Lower lobe of right lung (tissue), 2 donors: Measurements from ENCODE around the gene EID2. TPM values are rescaled to one million over a fixed set of nuclear protein-coding genes. Genes with fewer than 3 reads are reported as not detected.

Experiments
- ATAC-seq, 2 donors: fragments of 200-7000 bp; cut with Tn5 transposase; one replicate each; pipeline ENCODE4 v1.9.1; 2020 to 2022; ENCODE audit warnings: mild to moderate bottlenecking in 2 of 2, moderate library complexity in 2 of 2
- DNase-seq: peaks from one replicate; pipeline ENCODE4 v3.0.0-alpha.2; 2020
- H3K27ac ChIP-seq: fragments of 200-600 bp; one replicate; pipeline ENCODE4 v1.8.0; 2022
- H3K27me3 ChIP-seq: fragments of 200-600 bp; one replicate; pipeline ENCODE4 v1.8.0; 2022; ENCODE audit warnings: low read depth
- H3K36me3 ChIP-seq: fragments of 200-600 bp; one replicate; pipeline ENCODE4 v1.8.0; 2022; ENCODE audit warnings: mild to moderate bottlenecking
- H3K4me1 ChIP-seq: fragments of 200-600 bp; one replicate; pipeline ENCODE4 v1.8.0; 2022
- H3K4me3 ChIP-seq: fragments of 200-600 bp; one replicate; pipeline ENCODE4 v1.8.0; 2022; ENCODE audit warnings: mild to moderate bottlenecking
- H3K9me3 ChIP-seq: fragments of 200-600 bp; one replicate; pipeline ENCODE4 v1.8.0; 2022
- intact Hi-C: fragments of 100-400 bp; cut with DNase I; formaldehyde crosslinking; loops from one replicate; pipeline ENCODE4 v1.11.0; 2022
- total RNA-seq: library from RNA; stranded (reverse); fragmentation: NEBNext Ultra II Directional; extraction: Animal tissue kit (Norgen Biotek cat#: 25700); gene quantifications from one replicate; pipeline ENCODE4 v1.2.1, GENCODE V29; 2021
- TF ChIP-seq, protein P1 (sequence below): fragments of 200-600 bp; IDR thresholded peaks from one replicate; pipeline ENCODE4 v1.8.0; 2022; ENCODE audit warnings: antibody characterized with exemption, mild to moderate bottlenecking
- donor health status: DM: no; HTN: yes; CAD: no; lungs with severe emphysema.

EID2 gene
- total RNA-seq, 1 donor from 2014 or later = 12.8 TPM

DNA sequence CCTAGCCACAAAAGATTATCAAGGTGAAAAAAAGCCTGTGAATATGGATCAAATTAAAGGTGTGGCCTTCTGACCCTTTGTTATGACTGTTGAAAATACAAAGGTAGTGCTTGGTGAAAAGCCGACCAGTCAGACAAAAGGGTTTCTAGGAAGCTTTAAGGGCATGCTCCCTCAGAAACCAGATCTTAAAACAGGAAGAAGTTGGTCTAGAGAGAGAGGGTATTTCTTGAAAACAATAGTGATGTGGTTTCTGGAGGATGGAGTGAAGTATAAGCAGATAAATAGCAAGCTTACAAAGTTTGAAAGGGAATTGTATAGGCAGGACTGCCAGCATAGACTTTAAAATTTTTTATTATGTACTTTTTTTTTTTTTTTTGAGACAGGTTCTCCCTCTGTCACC, 5.0 kb upstream of the EID2 start:
- DNase-seq = no peak
- Histone ChIP-seq H3K27me3 (peaks cover 4% of the 10 kb centered on the region), H3K9me3 (no peaks in the 10 kb centered on the region), H3K4me1 (peaks cover 5% of the 10 kb centered on the region), H3K4me3 (no peak overlapping the region), H3K36me3 (no peaks in the 10 kb centered on the region), H3K27ac (no peak overlapping the region)
- TF ChIP-seq, protein P1, sequence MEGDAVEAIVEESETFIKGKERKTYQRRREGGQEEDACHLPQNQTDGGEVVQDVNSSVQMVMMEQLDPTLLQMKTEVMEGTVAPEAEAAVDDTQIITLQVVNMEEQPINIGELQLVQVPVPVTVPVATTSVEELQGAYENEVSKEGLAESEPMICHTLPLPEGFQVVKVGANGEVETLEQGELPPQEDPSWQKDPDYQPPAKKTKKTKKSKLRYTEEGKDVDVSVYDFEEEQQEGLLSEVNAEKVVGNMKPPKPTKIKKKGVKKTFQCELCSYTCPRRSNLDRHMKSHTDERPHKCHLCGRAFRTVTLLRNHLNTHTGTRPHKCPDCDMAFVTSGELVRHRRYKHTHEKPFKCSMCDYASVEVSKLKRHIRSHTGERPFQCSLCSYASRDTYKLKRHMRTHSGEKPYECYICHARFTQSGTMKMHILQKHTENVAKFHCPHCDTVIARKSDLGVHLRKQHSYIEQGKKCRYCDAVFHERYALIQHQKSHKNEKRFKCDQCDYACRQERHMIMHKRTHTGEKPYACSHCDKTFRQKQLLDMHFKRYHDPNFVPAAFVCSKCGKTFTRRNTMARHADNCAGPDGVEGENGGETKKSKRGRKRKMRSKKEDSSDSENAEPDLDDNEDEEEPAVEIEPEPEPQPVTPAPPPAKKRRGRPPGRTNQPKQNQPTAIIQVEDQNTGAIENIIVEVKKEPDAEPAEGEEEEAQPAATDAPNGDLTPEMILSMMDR = no peak
- intact Hi-C loops = no loop called here
- ATAC-seq = no peak

DNA sequence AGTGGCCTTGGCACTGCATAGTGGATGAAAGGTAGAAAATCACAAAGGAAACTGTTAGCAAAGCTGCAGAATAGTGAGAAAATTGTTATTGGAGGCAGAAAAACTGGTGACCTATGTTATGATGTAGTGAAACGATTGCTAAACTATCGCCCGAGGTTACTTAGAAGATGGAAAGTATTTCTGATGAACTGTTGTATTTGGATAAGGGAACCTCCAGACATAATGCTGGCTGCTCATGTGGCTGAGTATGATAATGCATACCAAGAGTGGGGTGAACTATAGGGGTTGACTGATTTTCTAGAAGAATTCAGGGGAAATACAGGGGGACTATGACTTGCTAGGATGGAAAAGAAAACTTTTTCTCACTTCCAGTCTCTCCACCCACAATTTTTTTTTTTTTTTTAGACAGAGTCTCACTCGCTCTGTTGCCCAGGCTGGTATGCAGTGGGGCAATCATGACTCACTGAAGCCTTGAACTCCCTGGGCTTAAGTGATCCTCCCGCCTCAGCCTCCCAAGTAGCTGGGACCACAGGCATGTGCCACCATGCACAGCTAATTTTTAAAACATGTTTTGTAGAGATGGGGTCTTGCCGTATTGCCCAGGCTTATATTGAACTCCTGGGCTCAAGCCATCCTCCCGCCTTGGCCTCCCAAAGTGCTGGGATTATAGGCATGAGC, 4.4 kb upstream of the EID2 start:
- peaks cover 5% of the 10 kb centered on the region for H3K4me1 ChIP-seq
- H3K27me3 ChIP-seq = peaks cover 4% of the 10 kb centered on the region
- intact Hi-C loops = no loop called here
- no peaks in the 10 kb centered on the region for H3K36me3 ChIP-seq
- DNase-seq = no peak
- TF ChIP-seq, protein P1 = no peak
- no peak overlapping the region for H3K4me3 ChIP-seq
- H3K27ac ChIP-seq = no peak overlapping the region
- no peaks in the 10 kb centered on the region for H3K9me3 ChIP-seq
- no peak for ATAC-seq

DNA sequence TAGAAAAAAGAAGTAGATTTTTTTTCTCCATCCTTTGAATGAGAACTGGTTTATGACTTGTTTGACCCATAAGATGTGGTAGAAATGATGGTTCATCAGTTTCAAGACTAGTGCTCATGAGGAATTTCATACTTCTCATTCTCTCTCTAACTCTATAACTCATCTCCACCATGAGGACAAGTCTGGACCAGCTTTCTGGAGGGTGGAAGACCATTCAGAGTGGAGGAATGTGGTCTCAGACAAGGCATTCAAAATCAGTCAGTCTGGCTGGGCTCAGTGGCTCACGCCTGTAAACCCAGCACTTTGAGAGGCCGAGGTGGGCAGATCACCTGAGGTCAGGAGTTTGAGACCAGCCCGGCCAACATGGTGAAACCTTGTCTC, 3.5 kb upstream of the EID2 start:
- no peak for DNase-seq
- Histone ChIP-seq H3K27me3 (peaks cover 4% of the 10 kb centered on the region), H3K4me3 (no peak overlapping the region), H3K27ac (no peak overlapping the region), H3K36me3 (no peaks in the 10 kb centered on the region), H3K4me1 (peaks cover 14% of the 10 kb centered on the region), H3K9me3 (no peaks in the 10 kb centered on the region)
- TF ChIP-seq, protein P1 = no peak
- intact Hi-C loops = no loop called here
- ATAC-seq = no peak

DNA sequence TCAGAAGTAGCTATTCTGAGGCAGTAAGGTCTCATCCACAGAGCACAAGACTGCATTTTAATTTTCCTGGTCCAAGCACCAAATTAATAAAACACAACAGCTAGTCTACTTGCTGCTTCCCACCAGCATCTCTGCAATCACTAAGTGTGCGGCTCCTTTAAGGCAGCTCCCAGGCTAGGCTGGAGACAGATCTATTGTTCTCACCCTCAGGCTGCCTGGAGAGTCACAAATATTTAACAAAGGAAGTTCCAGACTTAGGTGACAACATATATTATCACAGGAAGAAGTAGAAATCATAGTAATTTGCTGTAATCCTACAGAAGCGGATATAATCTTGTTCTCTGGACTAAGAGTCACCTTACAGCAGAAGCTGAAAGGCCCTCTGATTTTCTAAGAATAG, 2.2 kb upstream of the EID2 start:
- Histone ChIP-seq H3K27me3 (peaks cover 4% of the 10 kb centered on the region), H3K4me1 (peaks cover 23% of the 10 kb centered on the region), H3K27ac (no peak overlapping the region), H3K36me3 (no peaks in the 10 kb centered on the region), H3K4me3 (no peak overlapping the region), H3K9me3 (no peaks in the 10 kb centered on the region)
- TF ChIP-seq, protein P1 = no peak
- DNase-seq (no peak), ATAC-seq (no peak)
- intact Hi-C loops = no loop called here

DNA sequence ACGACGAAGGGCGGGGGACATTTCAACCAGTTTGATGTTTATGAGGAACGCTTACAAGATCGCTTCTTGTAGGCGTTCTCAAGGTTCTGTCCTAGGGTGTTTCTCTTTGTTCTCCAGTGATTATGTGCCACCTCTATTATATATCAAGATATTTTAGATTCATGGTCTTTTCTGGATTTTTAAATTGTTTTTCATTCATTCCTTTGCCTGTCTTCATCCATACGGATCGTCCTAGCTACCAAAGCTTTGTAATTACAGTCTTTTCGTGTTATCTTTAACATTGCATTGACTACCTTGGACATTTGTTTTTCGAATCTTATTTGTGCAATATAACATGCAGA, 342 bp upstream of the EID2 start:
- intact Hi-C loops = no loop called here
- ATAC-seq (no peak), DNase-seq (no peak)
- Histone ChIP-seq H3K27ac (peak overlapping the region; percentile 91), H3K4me3 (peak overlapping the region; percentile 79), H3K27me3 (peaks cover 4% of the 10 kb centered on the region), H3K9me3 (no peaks in the 10 kb centered on the region), H3K36me3 (no peaks in the 10 kb centered on the region), H3K4me1 (peaks cover 23% of the 10 kb centered on the region)
- TF ChIP-seq, protein P1 = no peak
